Stomach (tissue), 9 donors: Measurements from ENCODE around the gene BSPRY. TPM values are rescaled to one million over a fixed set of nuclear protein-coding genes. Genes with fewer than 3 reads are reported as not detected.

Experiments
- DNase-seq, 2 donors: peaks; one replicate each; pipeline versions ENCODE4 v3.0.0 to v3.0.0-alpha.2; 2013 to 2019
- H3K27ac ChIP-seq, 5 donors: fragments of 200-600 bp in 4 of 5; sonication (generic) in 4 of 5; one replicate each; pipeline ENCODE4 v1.5.1; 2013 to 2019; ENCODE audit warnings: mild to moderate bottlenecking in 1 of 5, moderate library complexity in 1 of 5
- H3K27me3 ChIP-seq, 3 donors: fragments of 200-600 bp; sonication (generic); one replicate each; pipeline ENCODE4 v1.5.1; 2017 to 2019; ENCODE audit warnings: mixed run types in 1 of 3
- H3K36me3 ChIP-seq, 4 donors: fragments of 200-600 bp; sonication (generic); 1 replicate in 3 of 4; 2 replicates in 1 of 4; pipeline ENCODE4 v1.5.1; 2016 to 2019
- H3K4me1 ChIP-seq, 4 donors: fragments of 200-600 bp; sonication (generic); one replicate each; pipeline ENCODE4 v1.5.1; 2016 to 2019
- H3K4me3 ChIP-seq, 4 donors: fragments of 200-600 bp; sonication (generic) in 3 of 4; one replicate each; pipeline ENCODE4 v1.5.1; 2016 to 2019; ENCODE audit warnings: mild to moderate bottlenecking in 1 of 4
- H3K9me3 ChIP-seq, 4 donors: fragments of 200-600 bp; sonication (generic); one replicate each; pipeline ENCODE4 v1.5.1; 2016 to 2019
- EP300 ChIP-seq: sonication (generic); formaldehyde crosslinking; IDR thresholded peaks from one replicate; pipeline ENCODE4 v1.6.1; 2017; ENCODE audit warnings: antibody characterized with exemption
- POLR2A ChIP-seq, 4 donors: fragments of 450-650 bp; IDR thresholded peaks; one replicate each; pipeline ENCODE4 v1.6.1; 2016; ENCODE audit warnings: antibody characterized with exemption in 4 of 4, control low read depth in 2 of 4, mild to moderate bottlenecking in 1 of 4, moderate library complexity in 1 of 4
- POLR2AphosphoS5 ChIP-seq, 3 donors: sonication (generic); formaldehyde crosslinking; IDR thresholded peaks; one replicate each; pipeline ENCODE4 v1.6.1; 2016; ENCODE audit warnings: antibody characterized with exemption in 3 of 3
- WGBS, 5 donors: extraction: QIAGEN DNeasy Blood & Tissue Kit in 3 of 5; methylation state at CpG; one replicate each; pipeline versions ENCODE4 v1.1.5 to v1.1.7; 2013 to 2018; 5-methylcytosine and 5-hydroxymethylcytosine counted together
- intact Hi-C: fragments of 100-400 bp; cut with DNase I; formaldehyde crosslinking; loops from one replicate; pipeline ENCODE4 v1.15.1; 2023; ENCODE audit warnings: low total_unique reads
- polyA plus RNA-seq, 3 donors: library from polyadenylated mRNA; stranded (reverse); fragments of 200-250 nt; gene quantifications; one replicate each; pipeline ENCODE4 v1.2.3, GENCODE V29; 2013
- total RNA-seq, 5 donors: library from RNA; depleted of rRNA; stranded (reverse); fragments of >200 nt; gene quantifications; one replicate each; pipeline versions ENCODE4 v1.1.0 to v1.2.3, GENCODE V29; 2014 to 2016
- TF ChIP-seq, protein P1 (sequence below), 7 experiments: fragments of 450-650 bp in 4 of 7; fragments of 200-600 bp in 3 of 7; sonication (generic) in 3 of 7; IDR thresholded peaks; one replicate each; pipeline ENCODE4 v1.5.1; 2016 to 2019; ENCODE audit warnings: antibody characterized with exemption in 7 of 7, control low read depth in 2 of 7, mild to moderate bottlenecking in 1 of 7
- donor health status: healthy with polysubstance abuse.
- donor health status: Bipolar disorder and iron deficiency.
- donor health status: healthy.

The BSPRY gene
- total and polyA plus RNA-seq, 8 donors = 2.2 to 60.3 (median 20.0) TPM

DNA sequence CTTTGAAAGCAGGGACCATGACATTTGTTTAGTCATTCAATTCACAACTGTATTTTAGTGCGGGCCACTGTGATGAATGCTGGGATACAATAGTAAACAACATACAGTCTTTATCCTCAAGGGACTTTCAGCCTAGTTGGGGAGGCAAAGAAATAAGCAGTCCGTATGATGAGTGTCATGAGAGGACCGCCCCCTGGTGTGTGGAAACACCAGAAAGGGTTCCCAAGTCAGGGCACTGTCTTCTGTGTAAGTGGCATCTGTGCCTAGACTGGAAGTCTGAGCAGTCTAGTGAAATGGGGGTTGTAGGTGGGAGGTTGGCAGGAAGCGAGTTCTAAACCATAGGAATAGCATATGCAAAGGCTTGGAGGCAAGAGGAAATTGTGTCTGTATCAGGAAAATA lies 68.0 kb downstream of the BSPRY start:
- Histone ChIP-seq H3K4me1 (no peaks in the 10 kb centered on the region), H3K27me3 (no peaks in the 10 kb centered on the region), H3K9me3 (no peaks in the 10 kb centered on the region), H3K27ac (no peak overlapping the region), H3K36me3 (no peaks in the 10 kb centered on the region), H3K4me3 (no peak overlapping the region)
- TF ChIP-seq EP300 = no peak
- TF ChIP-seq, protein P1, sequence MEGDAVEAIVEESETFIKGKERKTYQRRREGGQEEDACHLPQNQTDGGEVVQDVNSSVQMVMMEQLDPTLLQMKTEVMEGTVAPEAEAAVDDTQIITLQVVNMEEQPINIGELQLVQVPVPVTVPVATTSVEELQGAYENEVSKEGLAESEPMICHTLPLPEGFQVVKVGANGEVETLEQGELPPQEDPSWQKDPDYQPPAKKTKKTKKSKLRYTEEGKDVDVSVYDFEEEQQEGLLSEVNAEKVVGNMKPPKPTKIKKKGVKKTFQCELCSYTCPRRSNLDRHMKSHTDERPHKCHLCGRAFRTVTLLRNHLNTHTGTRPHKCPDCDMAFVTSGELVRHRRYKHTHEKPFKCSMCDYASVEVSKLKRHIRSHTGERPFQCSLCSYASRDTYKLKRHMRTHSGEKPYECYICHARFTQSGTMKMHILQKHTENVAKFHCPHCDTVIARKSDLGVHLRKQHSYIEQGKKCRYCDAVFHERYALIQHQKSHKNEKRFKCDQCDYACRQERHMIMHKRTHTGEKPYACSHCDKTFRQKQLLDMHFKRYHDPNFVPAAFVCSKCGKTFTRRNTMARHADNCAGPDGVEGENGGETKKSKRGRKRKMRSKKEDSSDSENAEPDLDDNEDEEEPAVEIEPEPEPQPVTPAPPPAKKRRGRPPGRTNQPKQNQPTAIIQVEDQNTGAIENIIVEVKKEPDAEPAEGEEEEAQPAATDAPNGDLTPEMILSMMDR (IDR thresholded peaks at IDR 0.05) = no peak
- no peak for TF ChIP-seq POLR2AphosphoS5 (IDR thresholded peaks at IDR 0.05)
- TF ChIP-seq POLR2A (IDR thresholded peaks at IDR 0.05) = no peak
- WGBS, 5 donors = 81 to 91% (median 85%) methylated on average over 4 of the region's 4 CpGs
- intact Hi-C loops = no loop called here
- DNase-seq = no peak

Other genes with a start within 250 kb of the BSPRY start
- 10 to 100 TPM in 2 of 5 donors, 1 to 10 TPM in 3; 1.2 to 19.6 (median 7.7) TPM for gene SLC31A2, start 198.5 kb upstream of the BSPRY start, total RNA-seq
- 1 to 10 TPM; 3.7 to 8.0 (median 5.0) TPM for gene SLC31A2, start 198.5 kb upstream of the BSPRY start, polyA plus RNA-seq
- 10 to 100 TPM; 11.1 to 36.6 (median 23.8) TPM for gene FKBP15, start 128.3 kb upstream of the BSPRY start, total RNA-seq
- 1 to 10 TPM; 5.5 to 9.6 (median 6.0) TPM for gene FKBP15, start 128.3 kb upstream of the BSPRY start, polyA plus RNA-seq
- gene SLC31A1, start 128.0 kb upstream of the BSPRY start, total RNA-seq = 100 to 1,000 TPM in 1 of 5 donors, 10 to 100 TPM in 4; 11.1 to 106 (median 18.8) TPM
- 1 to 10 TPM; 4.7 to 8.2 (median 4.9) TPM for gene SLC31A1, start 128.0 kb upstream of the BSPRY start, polyA plus RNA-seq
- gene CDC26, start 74.0 kb upstream of the BSPRY start, total RNA-seq = 10 to 100 TPM in 4 of 5 donors, 1 to 10 TPM in 1; 7.2 to 46.1 (median 25.4) TPM
- gene CDC26, start 74.0 kb upstream of the BSPRY start, polyA plus RNA-seq = 10 to 100 TPM; 28.2 to 66.4 (median 45.3) TPM
- 10 to 100 TPM in 2 of 5 donors, 1 to 10 TPM in 3; 3.2 to 25.0 (median 9.9) TPM for gene PRPF4, start 73.9 kb upstream of the BSPRY start, total RNA-seq
- gene PRPF4, start 73.9 kb upstream of the BSPRY start, polyA plus RNA-seq = 10 to 100 TPM in 2 of 3 donors, 1 to 10 TPM in 1; 7.8 to 11.4 (median 10.0) TPM
- 1 to 10 TPM in 2 of 5 donors, under 1 TPM in 1, not detected in 2; 0.43 to 5.0 (median 1.8) TPM for gene RNF183, start 46.2 kb upstream of the BSPRY start, total RNA-seq
- 1 to 10 TPM in 2 of 3 donors, under 1 TPM in 1; 0.46 to 5.6 (median 1.2) TPM for gene RNF183, start 46.2 kb upstream of the BSPRY start, polyA plus RNA-seq
- 1 to 10 TPM in 2 of 5 donors, under 1 TPM in 2, not detected in 1; 0.29 to 5.0 (median 0.96) TPM for gene WDR31, start 9.3 kb upstream of the BSPRY start, total RNA-seq
- 1 to 10 TPM; 1.2 to 1.5 (median 1.3) TPM for gene WDR31, start 9.3 kb upstream of the BSPRY start, polyA plus RNA-seq
- 100 to 1,000 TPM in 3 of 5 donors, 10 to 100 TPM in 2; 41.3 to 120 (median 104) TPM for gene HDHD3, start 27.4 kb downstream of the BSPRY start, total RNA-seq
- 10 to 100 TPM; 42.5 to 81.1 (median 51.6) TPM for gene HDHD3, start 27.4 kb downstream of the BSPRY start, polyA plus RNA-seq
- gene ALAD, start 51.7 kb downstream of the BSPRY start, total RNA-seq = 100 to 1,000 TPM in 1 of 5 donors, 10 to 100 TPM in 4; 30.8 to 102 (median 44.8) TPM
- 10 to 100 TPM; 33.9 to 69.2 (median 64.8) TPM for gene ALAD, start 51.7 kb downstream of the BSPRY start, polyA plus RNA-seq
- 10 to 100 TPM in 3 of 5 donors, 1 to 10 TPM in 2; 4.1 to 47.4 (median 25.4) TPM for gene POLE3, start 61.1 kb downstream of the BSPRY start, total RNA-seq
- 10 to 100 TPM; 31.0 to 39.1 (median 31.9) TPM for gene POLE3, start 61.1 kb downstream of the BSPRY start, polyA plus RNA-seq
- under 1 TPM in 2 of 5 donors, not detected in 3; 0.55 to 0.58 TPM for gene C9orf43, start 61.2 kb downstream of the BSPRY start, total RNA-seq
- under 1 TPM; 0.19 to 0.61 (median 0.58) TPM for gene C9orf43, start 61.2 kb downstream of the BSPRY start, polyA plus RNA-seq
- gene RGS3, start 114.2 kb downstream of the BSPRY start, total RNA-seq = 10 to 100 TPM; 27.0 to 71.4 (median 49.2) TPM
- gene RGS3, start 114.2 kb downstream of the BSPRY start, polyA plus RNA-seq = 10 to 100 TPM; 26.6 to 41.0 (median 30.4) TPM